HS-5 (cell line): ENCODE measurements around the gene TATDN3.
A peak's percentile ranks its signal among the peaks of the same experiment; 100 is the strongest.
"Not testable (repeated sequence)": the region's sequence is repeated elsewhere in the genome, so short reads cannot be mapped to it uniquely, and the experiment has no call there.

Source experiments
- DNase-seq: peaks from one replicate; pipeline ENCODE4 v3.0.0-alpha.2; 2012; ENCODE audit warnings: low read depth

Gene TATDN3, protein sequence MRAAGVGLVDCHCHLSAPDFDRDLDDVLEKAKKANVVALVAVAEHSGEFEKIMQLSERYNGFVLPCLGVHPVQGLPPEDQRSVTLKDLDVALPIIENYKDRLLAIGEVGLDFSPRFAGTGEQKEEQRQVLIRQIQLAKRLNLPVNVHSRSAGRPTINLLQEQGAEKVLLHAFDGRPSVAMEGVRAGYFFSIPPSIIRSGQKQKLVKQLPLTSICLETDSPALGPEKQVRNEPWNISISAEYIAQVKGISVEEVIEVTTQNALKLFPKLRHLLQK

DNA sequence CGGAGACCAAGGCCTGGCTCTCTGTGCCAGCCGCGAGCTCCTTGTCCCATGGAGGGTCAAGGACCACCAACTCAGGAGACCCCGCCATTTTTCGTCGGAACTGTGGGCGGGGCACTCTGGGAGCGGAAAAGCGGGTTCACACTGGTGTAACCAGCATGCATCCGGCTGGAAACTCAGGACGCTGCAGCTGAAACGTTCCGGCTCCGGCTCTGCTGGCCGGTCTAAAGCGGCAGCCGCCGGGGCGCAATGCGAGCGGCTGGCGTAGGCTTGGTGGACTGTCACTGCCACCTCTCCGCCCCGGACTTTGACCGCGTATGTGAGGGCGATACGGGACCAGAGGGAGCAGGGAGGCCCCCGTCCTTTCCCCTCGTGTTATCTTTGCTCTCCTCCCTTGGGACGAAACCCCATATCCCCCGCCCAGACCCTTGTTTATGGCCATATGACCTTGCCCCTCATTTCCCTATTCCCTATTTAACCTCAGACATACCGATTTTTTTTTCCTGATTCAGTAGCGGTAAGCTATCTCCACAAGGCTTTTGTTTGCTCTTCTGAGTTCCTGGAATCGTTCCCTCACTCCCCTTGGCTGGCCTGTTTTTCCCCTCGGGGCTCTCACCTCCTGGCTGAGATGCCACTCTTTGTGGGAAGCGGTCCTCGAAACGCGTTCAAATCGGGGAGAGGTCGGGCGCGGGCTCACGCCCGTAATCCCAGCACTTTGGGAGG, at the start of gene TATDN3, which contains the start of gene NSL1:
Gene TATDN3, plus strand, starts transcription at position 219 of the 720 bp plus-strand sequence. Its CDS starts 28 bp downstream, at position 247.
Gene NSL1, minus strand, starts transcription at position 102 of the 720 bp plus-strand sequence. Its CDS starts 14 bp downstream, at position 88.
- peak; percentile 89 for DNase-seq

GRCh38 chr1:212743901-212744475, 47.7 kb upstream of the TATDN3 start:
- DNase-seq: no peak

DNA sequence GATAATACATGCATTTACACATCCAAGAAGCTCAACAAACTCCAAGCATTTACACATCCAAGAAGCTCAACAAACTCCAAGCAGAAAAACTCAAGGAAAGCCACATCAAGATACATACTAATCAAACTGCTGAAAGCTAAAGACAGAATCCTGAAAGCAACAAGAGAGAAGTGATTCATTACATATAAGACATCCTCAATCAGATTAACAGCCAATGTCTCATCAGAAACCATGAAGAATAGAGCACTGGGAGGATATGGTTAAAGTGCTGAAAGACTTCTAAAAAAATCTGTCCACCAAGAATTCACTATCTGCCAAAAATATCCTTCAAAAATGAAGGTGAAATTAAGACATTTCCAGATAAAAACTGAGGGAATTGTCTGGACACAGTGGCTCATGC, 46.4 kb upstream of the TATDN3 start:
- DNase-seq: no peak

DNA sequence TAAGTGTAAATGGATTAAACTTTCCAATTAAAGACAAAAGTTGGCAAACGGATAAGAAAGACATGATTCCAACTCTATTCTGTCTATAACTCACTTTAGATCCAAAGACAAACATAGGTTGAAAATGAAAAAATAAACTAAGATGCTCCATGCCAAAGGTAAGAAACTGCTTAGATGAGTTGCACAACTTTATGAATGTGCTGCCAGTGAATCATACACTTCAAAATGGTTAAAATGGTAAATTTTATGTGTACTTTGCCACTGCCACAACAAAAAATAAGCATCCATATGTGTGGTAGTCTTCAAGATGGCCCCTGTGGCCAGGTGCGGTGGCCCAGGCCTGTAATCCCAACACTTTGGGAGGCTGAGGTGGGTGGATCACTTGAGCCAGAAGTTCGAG, 45.1 kb upstream of the TATDN3 start:
- DNase-seq: no peak

- DNase-seq: peak; percentile 53
These were observed 41.7 kb upstream of the TATDN3 start for GRCh38 chr1:212749821-212750535.

DNA sequence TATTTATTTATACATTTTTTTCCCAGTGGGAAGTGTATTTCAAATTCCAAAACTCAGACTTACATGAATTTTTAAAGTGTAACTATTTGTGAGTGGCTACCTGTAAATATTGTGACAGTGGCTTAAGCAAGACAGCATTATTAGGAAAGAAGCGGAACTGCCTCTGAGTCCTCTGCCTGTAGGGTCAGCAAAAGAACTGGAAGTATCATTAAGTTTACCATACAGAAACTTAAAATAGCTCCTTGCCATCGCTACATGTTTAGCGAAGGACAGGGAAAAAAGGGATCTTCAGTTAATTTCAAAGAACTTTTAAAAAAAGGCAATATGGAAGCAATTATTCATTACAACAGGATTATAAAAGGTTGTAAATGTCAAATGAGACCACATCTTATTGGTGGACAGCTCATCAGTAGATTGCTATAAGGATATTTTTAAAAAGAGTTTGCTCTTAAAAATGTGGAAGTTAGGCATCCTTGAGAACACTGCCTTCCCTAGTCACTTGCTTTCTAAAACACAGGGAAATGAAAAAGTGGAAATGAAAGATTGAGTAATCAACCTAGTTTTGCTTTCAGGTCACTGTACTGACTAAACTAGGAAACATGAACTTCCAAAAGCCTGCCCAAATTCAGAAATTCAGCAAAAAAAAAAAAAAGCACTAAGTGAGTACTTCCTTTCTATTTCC, 39.3 kb upstream of the TATDN3 start:
- peak; percentile 23 for DNase-seq

GRCh38 chr1:212752934-212753497, 38.7 kb upstream of the TATDN3 start:
- no peak for DNase-seq

DNA sequence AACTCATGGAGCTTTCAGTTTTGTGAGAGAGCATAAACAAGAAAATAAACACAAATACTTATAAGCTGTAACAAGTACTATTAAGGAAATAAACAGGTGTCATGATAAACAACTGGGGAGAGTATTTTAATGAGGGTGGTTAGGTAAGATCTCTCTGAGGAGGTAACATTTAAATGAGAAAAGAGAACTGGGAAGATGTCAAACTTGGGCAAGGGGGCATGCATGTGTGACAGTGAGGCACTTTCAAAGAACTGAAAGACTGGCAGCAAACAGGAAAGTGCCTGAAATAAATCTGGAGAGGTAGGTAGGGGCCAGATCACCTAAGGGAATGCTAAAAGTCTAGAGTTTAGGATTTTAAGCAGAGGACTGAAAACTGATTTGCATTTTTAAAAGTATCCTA, 37.9 kb upstream of the TATDN3 start:
- DNase-seq: no peak

DNA sequence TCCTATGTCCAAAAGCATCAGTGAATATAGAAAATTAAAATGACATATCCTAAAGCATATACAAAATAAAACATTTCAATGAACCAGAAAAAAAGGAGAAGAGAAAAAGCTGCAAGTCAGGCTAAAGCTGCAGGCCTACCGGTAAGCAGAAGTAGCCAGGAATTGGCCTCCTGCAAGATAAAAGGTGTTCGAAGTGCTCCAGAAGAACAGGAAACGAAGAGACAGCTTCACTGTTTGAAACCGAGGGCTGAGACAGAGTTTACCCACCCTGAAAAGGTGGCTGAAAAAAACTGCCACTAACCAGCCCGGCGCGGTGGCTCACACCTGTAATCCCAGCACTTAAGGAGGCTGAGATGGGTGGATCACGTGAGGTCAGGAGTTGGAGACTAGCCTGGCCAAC, 37.5 kb upstream of the TATDN3 start:
- no peak for DNase-seq

DNA sequence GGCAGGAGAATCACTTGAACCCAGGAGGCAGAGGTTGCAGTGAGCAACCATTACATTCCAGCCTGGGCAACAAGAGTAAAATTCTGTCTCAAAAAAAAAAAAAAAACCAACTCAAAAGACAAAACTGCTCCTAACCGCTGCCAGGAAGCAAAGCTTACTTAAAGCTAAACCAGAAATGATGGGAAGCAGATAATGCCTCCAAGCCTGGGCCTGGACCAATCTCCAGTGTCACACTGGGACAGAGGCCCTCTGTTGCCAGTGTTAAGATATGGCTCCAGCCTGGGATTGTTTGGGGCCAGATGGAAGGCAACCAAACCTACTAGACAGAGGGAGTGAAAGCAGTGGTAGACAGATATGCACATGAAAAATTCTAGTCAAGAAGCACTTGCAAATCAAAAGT, 37.0 kb upstream of the TATDN3 start:
- DNase-seq: no peak

GRCh38 chr1:212759683-212760082, 32.0 kb upstream of the TATDN3 start:
- no peak for DNase-seq

GRCh38 chr1:212760126-212760823, 31.4 kb upstream of the TATDN3 start:
- no peak for DNase-seq

DNA sequence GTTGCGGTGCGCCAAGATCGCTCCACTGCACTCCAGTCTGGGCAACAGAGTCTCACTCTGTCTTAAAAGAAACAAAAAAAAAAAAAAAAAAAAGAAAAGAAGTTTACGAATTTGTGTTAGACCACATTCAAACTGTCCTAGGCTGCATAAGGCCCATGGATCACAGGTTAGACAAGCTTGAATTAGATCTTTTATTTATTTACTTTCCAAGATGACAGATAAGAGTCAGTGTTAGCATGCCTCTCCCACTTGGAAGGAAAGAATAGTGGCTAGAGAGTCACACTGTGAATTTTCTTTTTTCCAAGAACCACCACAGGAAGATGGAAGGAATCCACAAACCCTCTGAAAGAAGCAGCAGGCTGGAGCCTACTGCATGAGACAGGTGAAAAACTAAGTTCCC, 29.5 kb upstream of the TATDN3 start:
- no peak for DNase-seq

DNA sequence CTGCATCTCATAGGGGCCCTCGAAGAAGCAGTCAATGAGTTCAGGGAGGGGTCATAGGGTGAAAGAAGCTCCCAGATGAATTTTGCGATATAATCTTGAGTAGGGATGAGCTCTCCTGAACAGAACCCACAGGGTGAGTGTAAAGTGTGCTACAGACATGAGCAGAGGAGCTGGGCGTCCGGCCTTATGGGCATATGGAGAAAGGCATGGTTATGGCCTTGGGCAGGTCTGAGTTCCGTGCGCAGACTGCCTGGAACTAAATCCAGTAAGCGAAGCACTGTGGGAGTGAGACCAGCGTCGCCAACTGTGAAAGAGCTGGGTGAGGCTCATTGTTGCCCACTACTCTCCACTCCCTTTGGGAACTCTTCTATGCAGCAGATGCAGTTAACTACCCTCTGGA, 28.9 kb upstream of the TATDN3 start:
- no peak for DNase-seq

DNA sequence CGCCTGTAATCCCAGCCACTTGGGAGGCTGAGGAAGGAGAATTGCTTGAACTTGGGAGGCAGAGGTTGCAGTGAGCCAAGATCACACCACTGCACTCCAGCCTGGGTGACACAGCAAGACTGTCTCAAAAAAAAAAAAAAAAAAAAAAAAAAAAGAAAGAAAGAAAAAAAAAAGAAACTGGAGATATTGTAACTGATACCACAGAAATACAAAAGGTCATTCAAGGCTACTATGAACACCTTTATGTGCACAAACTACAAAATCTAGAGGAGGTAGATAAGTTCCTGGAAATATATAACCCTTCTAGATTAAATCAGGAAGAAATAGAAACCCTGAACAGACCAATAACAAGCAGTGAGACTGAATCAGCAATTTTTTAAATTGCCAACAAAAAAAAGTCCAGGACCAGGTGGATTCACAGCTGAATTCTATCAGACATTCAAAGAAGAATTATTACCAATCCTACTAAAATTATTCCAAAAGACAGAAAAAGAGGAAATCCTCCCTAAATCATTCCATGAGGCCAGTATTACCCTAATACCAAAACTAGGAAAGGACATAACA, 26.9 kb upstream of the TATDN3 start:
- DNase-seq: not testable (repeated sequence)

GRCh38 chr1:212766825-212767224, 24.9 kb upstream of the TATDN3 start:
- DNase-seq: not testable (repeated sequence)

GRCh38 chr1:212769459-212770167, 22.1 kb upstream of the TATDN3 start:
- DNase-seq: no peak

DNA sequence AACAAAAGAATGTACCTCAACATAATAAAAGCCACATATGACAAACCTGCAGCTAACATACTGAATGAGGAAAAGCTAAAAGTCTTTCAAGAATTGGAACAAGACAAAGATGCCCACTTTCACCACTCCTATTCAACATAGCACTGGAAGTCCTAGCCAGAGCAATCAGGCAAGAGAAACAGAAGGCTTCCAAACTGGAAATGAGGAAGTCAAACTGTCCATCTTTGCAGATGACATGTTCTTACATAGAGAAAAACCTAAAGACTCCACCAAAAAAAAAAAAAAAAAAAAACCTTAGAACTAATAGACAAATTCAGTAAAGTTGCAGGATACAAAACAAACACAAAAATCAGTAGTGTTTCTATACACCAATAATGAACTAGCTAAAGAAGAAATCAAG, 20.4 kb upstream of the TATDN3 start:
- DNase-seq: no peak

DNA sequence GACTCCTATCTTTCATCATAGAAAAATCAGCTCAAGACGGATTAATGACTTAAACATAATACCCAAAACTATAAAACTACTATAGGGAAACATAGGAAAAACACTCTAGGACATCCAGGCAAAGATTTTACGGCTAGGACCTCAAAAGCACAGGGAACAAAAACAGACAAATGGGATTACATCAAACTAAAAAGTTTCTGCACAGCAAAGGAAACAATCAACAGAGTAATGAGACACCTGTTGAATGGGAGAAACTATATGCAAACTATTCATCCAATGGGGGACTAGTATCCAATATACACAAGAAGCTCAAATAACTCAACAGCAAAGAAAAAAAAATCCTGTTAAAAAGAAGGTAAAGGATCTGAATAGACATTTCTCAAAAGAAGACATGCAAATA, 18.7 kb upstream of the TATDN3 start:
- no peak for DNase-seq

GRCh38 chr1:212774584-212774983, 17.1 kb upstream of the TATDN3 start:
- no peak for DNase-seq
